Measurements from ENCODE around the gene CMPK2. TPM values are rescaled to one million over a fixed set of nuclear protein-coding genes. Genes with fewer than 3 reads are reported as not detected.

The CMPK2 gene
- total RNA-seq, 3 donors from 2014 or later (not counting 1 experiment from before 2014, with no cell fraction given) = 5.8 to 11.4 (median 8.6) TPM

DNA sequence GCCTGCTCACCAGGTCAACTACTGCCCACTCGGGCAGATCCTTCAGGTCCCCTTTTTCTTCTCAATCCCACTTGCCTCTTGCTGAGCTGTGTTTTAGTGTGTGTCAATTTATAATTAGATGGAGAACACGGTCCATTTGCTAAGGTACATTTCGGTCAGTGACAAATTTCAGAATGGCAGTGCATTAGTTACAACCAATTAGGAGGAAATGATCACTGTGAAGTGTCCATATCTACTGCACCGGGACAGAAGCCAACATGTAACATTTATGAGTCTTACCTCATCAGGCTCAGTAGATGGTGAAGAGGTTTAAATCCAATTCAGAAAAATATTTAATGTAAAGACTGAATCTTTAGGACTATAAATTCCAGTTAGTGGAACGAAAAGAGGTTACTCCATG lies 47.7 kb downstream of the CMPK2 start:
- TF ChIP-seq, protein P1, sequence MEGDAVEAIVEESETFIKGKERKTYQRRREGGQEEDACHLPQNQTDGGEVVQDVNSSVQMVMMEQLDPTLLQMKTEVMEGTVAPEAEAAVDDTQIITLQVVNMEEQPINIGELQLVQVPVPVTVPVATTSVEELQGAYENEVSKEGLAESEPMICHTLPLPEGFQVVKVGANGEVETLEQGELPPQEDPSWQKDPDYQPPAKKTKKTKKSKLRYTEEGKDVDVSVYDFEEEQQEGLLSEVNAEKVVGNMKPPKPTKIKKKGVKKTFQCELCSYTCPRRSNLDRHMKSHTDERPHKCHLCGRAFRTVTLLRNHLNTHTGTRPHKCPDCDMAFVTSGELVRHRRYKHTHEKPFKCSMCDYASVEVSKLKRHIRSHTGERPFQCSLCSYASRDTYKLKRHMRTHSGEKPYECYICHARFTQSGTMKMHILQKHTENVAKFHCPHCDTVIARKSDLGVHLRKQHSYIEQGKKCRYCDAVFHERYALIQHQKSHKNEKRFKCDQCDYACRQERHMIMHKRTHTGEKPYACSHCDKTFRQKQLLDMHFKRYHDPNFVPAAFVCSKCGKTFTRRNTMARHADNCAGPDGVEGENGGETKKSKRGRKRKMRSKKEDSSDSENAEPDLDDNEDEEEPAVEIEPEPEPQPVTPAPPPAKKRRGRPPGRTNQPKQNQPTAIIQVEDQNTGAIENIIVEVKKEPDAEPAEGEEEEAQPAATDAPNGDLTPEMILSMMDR (IDR thresholded peaks at IDR 0.05) = no peak
- Mint-ChIP-seq H3K4me1 (no peaks in the 10 kb centered on the region), H3K9me3 (no peaks in the 10 kb centered on the region), H3K27ac (no peak overlapping the region), H3K4me3 (no peak overlapping the region), H3K27me3 (ENCODE audit: low read depth in 2 of 2) (peaks cover 0 to 25% of the 10 kb centered on the region in 2 donors), H3K36me3 (no peaks in the 10 kb centered on the region)
- H3K27ac ChIP-seq (ENCODE audit: low read length) = no peak overlapping the region
- intact Hi-C loops (cut with micrococcal nuclease) = no loop called here
- DNase-seq (no peak), ATAC-seq (no peak)
- H3K36me3 ChIP-seq (ENCODE audit: control insufficient read depth, insufficient read depth, low read length) = no peaks in the 10 kb centered on the region
- no peaks in the 10 kb centered on the region for H3K27me3 ChIP-seq (ENCODE audit: control insufficient read depth, insufficient read depth, low read length)
- H3K4me3 ChIP-seq (ENCODE audit: low read length) = no peak overlapping the region
- no peaks in the 10 kb centered on the region for H3K9me3 ChIP-seq (ENCODE audit: control insufficient read depth, insufficient read depth, low read length)
- WGBS (ENCODE audit: insufficient coverage) = 86% methylated on average over 4 of the region's 5 CpGs
- no peaks in the 10 kb centered on the region for H3K4me1 ChIP-seq (ENCODE audit: control insufficient read depth, insufficient read depth, low read length)

DNA sequence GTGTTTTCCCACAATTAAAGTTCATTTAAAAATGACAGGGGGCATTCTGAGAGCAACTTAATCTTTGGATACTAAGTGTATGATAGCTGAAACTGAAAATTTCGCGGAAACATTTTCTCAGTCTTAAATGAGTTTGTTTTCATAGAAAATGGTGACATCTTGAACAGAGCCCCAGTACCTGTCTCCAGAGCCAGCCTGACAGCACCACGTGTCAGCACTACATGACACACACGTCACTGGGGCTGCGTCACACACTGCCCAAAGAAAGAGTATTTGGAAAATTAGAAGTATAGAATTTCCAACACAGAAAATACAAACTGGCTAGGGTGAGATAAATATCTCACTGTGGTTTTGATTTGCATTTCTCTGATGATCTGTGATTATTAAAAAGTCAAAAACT lies 50.8 kb downstream of the CMPK2 start:
- H3K4me3 Mint-ChIP-seq = no peak overlapping the region
- H3K4me1 Mint-ChIP-seq = no peaks in the 10 kb centered on the region
- H3K4me3 ChIP-seq (ENCODE audit: low read length) = no peak overlapping the region
- intact Hi-C loops (cut with micrococcal nuclease) = no loop called here
- no peaks in the 10 kb centered on the region for H3K36me3 ChIP-seq (ENCODE audit: control insufficient read depth, insufficient read depth, low read length)
- 87% methylated on average over 5 of the region's 5 CpGs for WGBS (ENCODE audit: insufficient coverage)
- no peak for DNase-seq
- H3K27me3 Mint-ChIP-seq (ENCODE audit: low read depth in 2 of 2) = peaks cover 17 to 27% of the 10 kb centered on the region in 2 donors
- no peaks in the 10 kb centered on the region for H3K9me3 ChIP-seq (ENCODE audit: control insufficient read depth, insufficient read depth, low read length)
- TF ChIP-seq, protein P1 (IDR thresholded peaks at IDR 0.05) = no peak
- H3K27me3 ChIP-seq (ENCODE audit: control insufficient read depth, insufficient read depth, low read length) = no peaks in the 10 kb centered on the region
- H3K9me3 Mint-ChIP-seq = no peaks in the 10 kb centered on the region
- H3K36me3 Mint-ChIP-seq = no peaks in the 10 kb centered on the region
- no peaks in the 10 kb centered on the region for H3K4me1 ChIP-seq (ENCODE audit: control insufficient read depth, insufficient read depth, low read length)
- H3K27ac ChIP-seq (ENCODE audit: low read length) = no peak overlapping the region
- H3K27ac Mint-ChIP-seq = no peak overlapping the region
- ATAC-seq = no peak

DNA sequence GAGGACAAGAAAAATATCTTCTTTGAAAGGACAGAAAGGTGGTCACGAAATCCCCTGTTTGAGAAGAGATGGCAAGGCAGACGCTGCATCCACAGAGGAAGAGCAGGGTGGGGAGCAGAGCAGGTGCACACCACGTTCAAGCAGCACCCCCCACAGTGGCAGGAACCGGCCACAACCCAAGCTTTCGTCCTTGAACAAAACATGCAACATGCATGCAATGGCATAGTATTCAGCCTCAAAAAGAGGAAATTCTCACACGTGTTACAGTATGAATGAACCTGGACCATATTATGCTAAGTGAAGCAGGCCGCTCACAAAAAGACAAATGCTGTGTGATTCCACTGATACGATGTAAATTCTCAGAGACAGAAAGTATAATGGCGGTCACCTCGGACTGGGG lies 51.4 kb downstream of the CMPK2 start:
- H3K36me3 ChIP-seq (ENCODE audit: control insufficient read depth, insufficient read depth, low read length) = no peaks in the 10 kb centered on the region
- no peaks in the 10 kb centered on the region for H3K4me1 ChIP-seq (ENCODE audit: control insufficient read depth, insufficient read depth, low read length)
- ATAC-seq (no peak), DNase-seq (no peak)
- H3K27ac ChIP-seq (ENCODE audit: low read length) = no peak overlapping the region
- no peaks in the 10 kb centered on the region for H3K4me1 Mint-ChIP-seq
- intact Hi-C loops (cut with micrococcal nuclease) = no loop called here
- H3K4me3 Mint-ChIP-seq = no peak overlapping the region
- 81% methylated on average over 10 of the region's 10 CpGs for WGBS (ENCODE audit: insufficient coverage)
- H3K27me3 ChIP-seq (ENCODE audit: control insufficient read depth, insufficient read depth, low read length) = no peaks in the 10 kb centered on the region
- H3K27ac Mint-ChIP-seq = no peak overlapping the region
- H3K9me3 Mint-ChIP-seq = no peaks in the 10 kb centered on the region
- H3K27me3 Mint-ChIP-seq (ENCODE audit: low read depth in 2 of 2) = peaks cover 19 to 25% of the 10 kb centered on the region in 2 donors
- H3K36me3 Mint-ChIP-seq = no peaks in the 10 kb centered on the region
- no peak overlapping the region for H3K4me3 ChIP-seq (ENCODE audit: low read length)
- TF ChIP-seq, protein P1 (IDR thresholded peaks at IDR 0.05) = no peak
- no peaks in the 10 kb centered on the region for H3K9me3 ChIP-seq (ENCODE audit: control insufficient read depth, insufficient read depth, low read length)

DNA sequence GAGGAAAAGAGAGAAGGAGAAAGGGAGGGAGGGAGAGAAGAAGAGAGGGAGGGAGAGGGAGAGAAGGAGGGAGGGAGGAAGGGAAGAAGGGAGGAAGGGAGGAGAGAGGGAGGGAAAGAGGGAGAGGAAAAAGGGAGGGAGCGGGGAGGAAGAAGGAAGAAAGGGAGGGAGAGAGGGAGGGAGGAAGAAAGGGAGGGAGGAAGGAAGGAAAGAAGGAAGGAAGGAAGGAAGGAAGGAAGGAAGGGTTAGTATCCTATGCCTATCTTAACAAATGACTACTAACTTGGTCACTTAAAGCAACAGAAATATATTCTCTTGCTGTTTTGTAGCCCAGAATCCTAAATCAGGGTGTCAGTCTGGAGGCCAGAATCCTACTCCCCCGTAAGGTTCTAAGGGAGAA lies 52.1 kb downstream of the CMPK2 start:
- 86% methylated on average over 2 of the region's 2 CpGs for WGBS (ENCODE audit: insufficient coverage)
- H3K27ac ChIP-seq (ENCODE audit: low read length) = no peak overlapping the region
- H3K4me1 ChIP-seq (ENCODE audit: control insufficient read depth, insufficient read depth, low read length) = no peaks in the 10 kb centered on the region
- intact Hi-C loops (cut with micrococcal nuclease) = no loop called here
- Mint-ChIP-seq H3K9me3 (no peaks in the 10 kb centered on the region), H3K4me1 (no peaks in the 10 kb centered on the region), H3K27ac (no peak overlapping the region), H3K4me3 (no peak overlapping the region), H3K36me3 (no peaks in the 10 kb centered on the region), H3K27me3 (ENCODE audit: low read depth in 2 of 2) (peaks cover 25% of the 10 kb centered on the region in 2 donors)
- no peaks in the 10 kb centered on the region for H3K9me3 ChIP-seq (ENCODE audit: control insufficient read depth, insufficient read depth, low read length)
- no peak for ATAC-seq
- DNase-seq = no peak
- no peak overlapping the region for H3K4me3 ChIP-seq (ENCODE audit: low read length)
- H3K36me3 ChIP-seq (ENCODE audit: control insufficient read depth, insufficient read depth, low read length) = no peaks in the 10 kb centered on the region
- TF ChIP-seq, protein P1 (IDR thresholded peaks at IDR 0.05) = no peak
- H3K27me3 ChIP-seq (ENCODE audit: control insufficient read depth, insufficient read depth, low read length) = no peaks in the 10 kb centered on the region
